GM10266 (cell line): ENCODE results near the gene RIMS1.

Experiments used
- DNase-seq: peaks from one replicate; pipeline ENCODE4 v3.0.0; 2012; ENCODE audit errors: extremely low spot score
- CTCF ChIP-seq: IDR thresholded peaks from 2 replicates; pipeline ENCODE4 v1.5.1; 2012; ENCODE audit warnings: mild to moderate bottlenecking, low read depth; ENCODE audit not compliant: control insufficient read depth, insufficient read depth; ENCODE audit errors: missing control alignments

Gene RIMS1

DNA sequence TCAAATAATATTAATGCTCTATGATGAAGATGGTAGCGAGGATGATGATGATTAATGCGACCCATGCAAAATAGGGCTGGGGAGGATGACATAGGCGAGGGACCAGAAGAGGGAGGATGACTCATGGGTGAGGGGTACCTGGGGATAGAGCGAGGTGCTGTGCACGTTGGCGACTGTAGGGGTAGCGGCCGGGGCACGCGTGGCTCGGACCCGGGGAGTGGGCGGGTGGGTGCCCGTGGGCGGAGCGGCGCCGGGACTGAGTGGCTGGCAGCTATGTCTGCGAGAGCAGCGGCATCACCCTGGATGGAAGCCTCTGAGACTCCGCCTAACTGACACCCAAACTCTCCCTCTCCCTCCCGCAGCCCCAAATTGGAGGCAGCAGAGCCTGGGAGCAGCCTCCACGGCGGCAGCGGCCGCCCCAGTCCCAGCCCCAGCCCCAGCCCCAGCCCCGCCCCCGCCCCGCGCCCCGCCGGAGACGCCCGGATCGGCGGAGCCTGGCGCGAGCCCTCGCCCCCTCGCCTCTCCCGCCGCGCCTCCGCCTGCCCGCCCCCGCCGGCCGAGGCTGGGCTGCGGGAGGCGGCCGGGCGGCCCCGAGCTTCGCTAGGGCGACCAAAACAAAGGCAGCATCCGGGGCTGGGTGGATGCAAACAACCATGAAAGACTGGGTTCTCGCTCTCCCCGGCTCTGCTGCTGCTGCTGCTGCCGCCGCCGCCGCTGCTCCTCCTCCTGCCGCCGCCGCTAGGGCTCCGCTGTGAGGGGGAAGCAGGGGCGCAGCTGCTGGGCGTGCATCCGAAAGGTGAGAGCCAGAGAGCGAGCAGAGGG, at the start of gene RIMS1:
RIMS1 (plus strand) TSS at position 367 of the 822 bp plus-strand sequence. CDS start 474 bp downstream, outside the sequence.
- no peak for TF ChIP-seq CTCF
- peak; percentile 70 for DNase-seq

DNA sequence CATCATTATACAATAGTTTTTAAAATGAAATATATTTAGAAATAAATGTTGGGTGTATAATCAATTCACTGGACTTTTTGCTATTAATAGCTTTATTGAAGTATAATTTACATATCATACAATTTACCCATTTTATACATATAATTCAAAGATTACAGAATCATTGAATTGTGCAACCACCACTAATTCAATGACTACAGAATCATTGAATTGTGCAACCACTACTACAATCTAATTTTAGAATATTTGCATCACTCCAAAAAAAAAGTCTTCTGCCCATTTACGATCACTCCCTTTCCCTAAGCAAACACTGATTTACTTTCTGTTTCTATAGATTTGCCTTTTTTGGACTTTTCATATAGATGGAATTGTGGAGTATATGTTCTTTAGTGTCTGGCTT, 35.1 kb upstream of the RIMS1 start:
- DNase-seq, result no peak
- no peak for TF ChIP-seq CTCF

GRCh38 chr6:71852948-71853347, 33.4 kb upstream of the RIMS1 start:
- TF ChIP-seq CTCF, result no peak
- DNase-seq, result no peak

DNA sequence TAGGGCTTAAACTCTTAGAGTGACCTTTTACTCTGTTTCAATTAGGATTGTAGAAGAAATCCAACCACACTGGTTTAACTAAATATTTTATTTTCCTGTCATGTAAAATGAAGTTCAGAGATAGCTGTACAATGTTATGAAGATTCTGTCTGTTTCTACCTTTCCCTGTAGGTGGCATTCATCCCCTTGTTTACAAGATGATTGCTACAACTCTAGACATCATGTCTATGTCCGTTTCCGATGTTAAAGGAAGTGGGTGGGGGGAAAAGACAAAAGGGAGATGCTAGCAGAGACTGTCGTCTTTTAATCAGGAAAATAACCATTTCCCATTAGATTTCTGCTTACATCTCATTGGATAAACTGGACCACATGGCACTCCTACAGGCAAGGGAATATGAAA, 30.9 kb upstream of the RIMS1 start:
- DNase-seq, result no peak
- peak; percentile 7 for TF ChIP-seq CTCF

- no peak for DNase-seq
- TF ChIP-seq CTCF, result no peak
These were observed 7.3 kb upstream of the RIMS1 start for GRCh38 chr6:71879016-71879415.

- DNase-seq, result peak; percentile 42
- no peak for TF ChIP-seq CTCF
These were observed 825 bp downstream of the RIMS1 start for GRCh38 chr6:71887006-71887743.
